Measurements from ENCODE around the gene MLLT6.

DNA sequence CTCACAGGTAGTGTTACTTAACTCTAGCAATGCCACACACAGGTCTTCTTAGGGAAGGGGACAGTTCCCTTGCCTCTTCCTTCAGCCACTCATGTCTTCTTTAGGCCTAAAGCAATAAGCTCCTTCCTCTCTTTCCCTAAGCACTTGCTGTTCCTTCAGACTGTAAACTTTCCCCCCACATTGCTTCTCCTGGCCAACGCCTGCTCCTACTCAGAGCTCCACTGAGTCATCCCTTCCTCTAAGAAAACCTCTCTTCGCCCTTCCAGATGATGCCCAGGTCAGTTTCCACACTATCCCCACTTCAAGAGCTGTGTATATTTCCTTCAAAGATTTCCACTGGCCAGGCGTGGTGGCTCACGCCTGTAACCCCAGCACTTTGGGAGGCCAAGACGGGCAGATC lies 17.8 kb upstream of the MLLT6 start:
- no peak for TF ChIP-seq SPI1 (IDR thresholded peaks at IDR 0.05; ENCODE audit: borderline replicate concordance, insufficient read depth, low read depth, low read length)
- TF ChIP-seq, protein P1, sequence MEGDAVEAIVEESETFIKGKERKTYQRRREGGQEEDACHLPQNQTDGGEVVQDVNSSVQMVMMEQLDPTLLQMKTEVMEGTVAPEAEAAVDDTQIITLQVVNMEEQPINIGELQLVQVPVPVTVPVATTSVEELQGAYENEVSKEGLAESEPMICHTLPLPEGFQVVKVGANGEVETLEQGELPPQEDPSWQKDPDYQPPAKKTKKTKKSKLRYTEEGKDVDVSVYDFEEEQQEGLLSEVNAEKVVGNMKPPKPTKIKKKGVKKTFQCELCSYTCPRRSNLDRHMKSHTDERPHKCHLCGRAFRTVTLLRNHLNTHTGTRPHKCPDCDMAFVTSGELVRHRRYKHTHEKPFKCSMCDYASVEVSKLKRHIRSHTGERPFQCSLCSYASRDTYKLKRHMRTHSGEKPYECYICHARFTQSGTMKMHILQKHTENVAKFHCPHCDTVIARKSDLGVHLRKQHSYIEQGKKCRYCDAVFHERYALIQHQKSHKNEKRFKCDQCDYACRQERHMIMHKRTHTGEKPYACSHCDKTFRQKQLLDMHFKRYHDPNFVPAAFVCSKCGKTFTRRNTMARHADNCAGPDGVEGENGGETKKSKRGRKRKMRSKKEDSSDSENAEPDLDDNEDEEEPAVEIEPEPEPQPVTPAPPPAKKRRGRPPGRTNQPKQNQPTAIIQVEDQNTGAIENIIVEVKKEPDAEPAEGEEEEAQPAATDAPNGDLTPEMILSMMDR (IDR thresholded peaks at IDR 0.05 in 2 of 3, conservative IDR thresholded peaks at IDR 0.05 in 1 of 3; ENCODE audit: control insufficient read depth in 2 of 3, extremely low read depth in 1 of 3, insufficient read depth in 1 of 3, low read depth in 3 of 3, low read length in 3 of 3) = no peak
- TF ChIP-seq CREB1 (IDR thresholded peaks at IDR 0.05; ENCODE audit: low read depth) = no peak
- TF ChIP-seq SMC3 (IDR thresholded peaks at IDR 0.05; ENCODE audit: borderline replicate concordance, low read length) = no peak
- TF ChIP-seq EED (IDR thresholded peaks at IDR 0.05; ENCODE audit: low read depth) = no peak
- TF ChIP-seq HDAC2 (IDR thresholded peaks at IDR 0.05) = no peak
- no peak for TF ChIP-seq ZNF274 (IDR thresholded peaks at IDR 0.05; ENCODE audit: insufficient read depth, insufficient read length)
- TF ChIP-seq, protein P2, sequence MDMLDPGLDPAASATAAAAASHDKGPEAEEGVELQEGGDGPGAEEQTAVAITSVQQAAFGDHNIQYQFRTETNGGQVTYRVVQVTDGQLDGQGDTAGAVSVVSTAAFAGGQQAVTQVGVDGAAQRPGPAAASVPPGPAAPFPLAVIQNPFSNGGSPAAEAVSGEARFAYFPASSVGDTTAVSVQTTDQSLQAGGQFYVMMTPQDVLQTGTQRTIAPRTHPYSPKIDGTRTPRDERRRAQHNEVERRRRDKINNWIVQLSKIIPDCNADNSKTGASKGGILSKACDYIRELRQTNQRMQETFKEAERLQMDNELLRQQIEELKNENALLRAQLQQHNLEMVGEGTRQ (IDR thresholded peaks at IDR 0.05; ENCODE audit: borderline replicate concordance, low read depth, low read length) = no peak
- no peak for TF ChIP-seq BRCA1 (IDR thresholded peaks at IDR 0.05; ENCODE audit: low read depth, low read length)
- TF ChIP-seq NRF1 (conservative IDR thresholded peaks at IDR 0.05; ENCODE audit: low read depth, low read length) = no peak
- TF ChIP-seq YY1 (IDR thresholded peaks at IDR 0.05; ENCODE audit: low read depth, low read length) = no peak
- TF ChIP-seq BCL11A (IDR thresholded peaks at IDR 0.05; ENCODE audit: low read depth, low read length) = no peak
- TF ChIP-seq, protein P3, sequence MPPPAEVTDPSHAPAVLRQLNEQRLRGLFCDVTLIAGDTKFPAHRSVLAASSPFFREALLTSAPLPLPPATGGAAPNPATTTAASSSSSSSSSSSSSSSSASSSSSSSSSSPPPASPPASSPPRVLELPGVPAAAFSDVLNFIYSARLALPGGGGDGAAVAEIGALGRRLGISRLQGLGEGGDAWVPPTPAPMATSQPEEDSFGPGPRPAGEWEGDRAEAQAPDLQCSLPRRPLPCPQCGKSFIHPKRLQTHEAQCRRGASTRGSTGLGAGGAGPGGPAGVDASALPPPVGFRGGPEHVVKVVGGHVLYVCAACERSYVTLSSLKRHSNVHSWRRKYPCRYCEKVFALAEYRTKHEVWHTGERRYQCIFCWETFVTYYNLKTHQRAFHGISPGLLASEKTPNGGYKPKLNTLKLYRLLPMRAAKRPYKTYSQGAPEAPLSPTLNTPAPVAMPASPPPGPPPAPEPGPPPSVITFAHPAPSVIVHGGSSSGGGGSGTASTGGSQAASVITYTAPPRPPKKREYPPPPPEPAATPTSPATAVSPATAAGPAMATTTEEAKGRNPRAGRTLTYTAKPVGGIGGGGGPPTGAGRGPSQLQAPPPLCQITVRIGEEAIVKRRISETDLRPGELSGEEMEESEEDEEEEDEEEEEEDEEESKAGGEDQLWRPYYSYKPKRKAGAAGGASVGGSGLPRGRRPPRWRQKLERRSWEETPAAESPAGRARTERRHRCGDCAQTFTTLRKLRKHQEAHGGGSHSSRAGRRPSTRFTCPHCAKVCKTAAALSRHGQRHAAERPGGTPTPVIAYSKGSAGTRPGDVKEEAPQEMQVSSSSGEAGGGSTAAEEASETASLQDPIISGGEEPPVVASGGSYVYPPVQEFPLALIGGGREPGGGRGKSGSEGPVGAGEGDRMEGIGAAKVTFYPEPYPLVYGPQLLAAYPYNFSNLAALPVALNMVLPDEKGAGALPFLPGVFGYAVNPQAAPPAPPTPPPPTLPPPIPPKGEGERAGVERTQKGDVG (CRISPR knock-in tag; IDR thresholded peaks at IDR 0.05) = no peak
